ENCODE results near the gene LEKR1.
A peak's percentile ranks its signal among the peaks of the same experiment; 100 is the strongest.

The LEKR1 gene

DNA sequence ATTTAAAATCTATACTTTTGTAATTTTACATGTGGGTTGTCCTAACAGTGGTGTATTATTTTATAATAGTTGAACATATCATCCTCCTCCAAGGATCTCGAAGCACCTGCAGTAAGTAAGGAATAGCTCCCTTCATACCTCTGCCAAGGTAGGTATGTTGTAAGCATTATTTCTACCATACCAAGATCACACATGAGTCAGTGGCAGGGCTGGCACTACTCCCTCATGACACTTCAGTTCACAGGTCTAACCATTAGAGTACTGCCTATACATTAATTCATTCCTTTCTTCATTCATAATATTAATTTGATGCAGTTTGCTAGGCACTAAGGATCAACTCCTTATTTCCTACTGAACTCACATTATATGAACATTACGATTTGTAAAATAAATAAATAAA lies 11.9 kb upstream of the LEKR1 start:
- peaks cover 11% of the 10 kb centered on the region for H3K4me1 ChIP-seq (ENCODE audit: low read length)
- no peak overlapping the region for H3K27ac ChIP-seq (ENCODE audit: low read length)
- no peaks in the 10 kb centered on the region for H3K79me2 ChIP-seq (ENCODE audit: low read length)
- H2AFZ ChIP-seq (ENCODE audit: low read depth, low read length): no peak overlapping the region
- H4K20me1 ChIP-seq (ENCODE audit: insufficient read depth, low read length): no peaks in the 10 kb centered on the region
- no peaks in the 10 kb centered on the region for H3K36me3 ChIP-seq (replicated peaks; ENCODE audit: low read depth, low read length)
- TF ChIP-seq EZH2phosphoT487 (IDR thresholded peaks at IDR 0.05; ENCODE audit: low read depth): no peak
- TF ChIP-seq, protein P1, sequence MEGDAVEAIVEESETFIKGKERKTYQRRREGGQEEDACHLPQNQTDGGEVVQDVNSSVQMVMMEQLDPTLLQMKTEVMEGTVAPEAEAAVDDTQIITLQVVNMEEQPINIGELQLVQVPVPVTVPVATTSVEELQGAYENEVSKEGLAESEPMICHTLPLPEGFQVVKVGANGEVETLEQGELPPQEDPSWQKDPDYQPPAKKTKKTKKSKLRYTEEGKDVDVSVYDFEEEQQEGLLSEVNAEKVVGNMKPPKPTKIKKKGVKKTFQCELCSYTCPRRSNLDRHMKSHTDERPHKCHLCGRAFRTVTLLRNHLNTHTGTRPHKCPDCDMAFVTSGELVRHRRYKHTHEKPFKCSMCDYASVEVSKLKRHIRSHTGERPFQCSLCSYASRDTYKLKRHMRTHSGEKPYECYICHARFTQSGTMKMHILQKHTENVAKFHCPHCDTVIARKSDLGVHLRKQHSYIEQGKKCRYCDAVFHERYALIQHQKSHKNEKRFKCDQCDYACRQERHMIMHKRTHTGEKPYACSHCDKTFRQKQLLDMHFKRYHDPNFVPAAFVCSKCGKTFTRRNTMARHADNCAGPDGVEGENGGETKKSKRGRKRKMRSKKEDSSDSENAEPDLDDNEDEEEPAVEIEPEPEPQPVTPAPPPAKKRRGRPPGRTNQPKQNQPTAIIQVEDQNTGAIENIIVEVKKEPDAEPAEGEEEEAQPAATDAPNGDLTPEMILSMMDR (IDR thresholded peaks at IDR 0.05; ENCODE audit: low read depth, low read length): no peak
- H3K9me3 ChIP-seq (ENCODE audit: insufficient read depth, low read length): no peaks in the 10 kb centered on the region
- H3K4me2 ChIP-seq (ENCODE audit: low read length): no peak overlapping the region
- H3K4me3 ChIP-seq (ENCODE audit: low read length): no peak overlapping the region
- no peaks in the 10 kb centered on the region for H3K27me3 ChIP-seq (ENCODE audit: low read depth, low read length)
- H3K9ac ChIP-seq (ENCODE audit: low read length): no peak overlapping the region

DNA sequence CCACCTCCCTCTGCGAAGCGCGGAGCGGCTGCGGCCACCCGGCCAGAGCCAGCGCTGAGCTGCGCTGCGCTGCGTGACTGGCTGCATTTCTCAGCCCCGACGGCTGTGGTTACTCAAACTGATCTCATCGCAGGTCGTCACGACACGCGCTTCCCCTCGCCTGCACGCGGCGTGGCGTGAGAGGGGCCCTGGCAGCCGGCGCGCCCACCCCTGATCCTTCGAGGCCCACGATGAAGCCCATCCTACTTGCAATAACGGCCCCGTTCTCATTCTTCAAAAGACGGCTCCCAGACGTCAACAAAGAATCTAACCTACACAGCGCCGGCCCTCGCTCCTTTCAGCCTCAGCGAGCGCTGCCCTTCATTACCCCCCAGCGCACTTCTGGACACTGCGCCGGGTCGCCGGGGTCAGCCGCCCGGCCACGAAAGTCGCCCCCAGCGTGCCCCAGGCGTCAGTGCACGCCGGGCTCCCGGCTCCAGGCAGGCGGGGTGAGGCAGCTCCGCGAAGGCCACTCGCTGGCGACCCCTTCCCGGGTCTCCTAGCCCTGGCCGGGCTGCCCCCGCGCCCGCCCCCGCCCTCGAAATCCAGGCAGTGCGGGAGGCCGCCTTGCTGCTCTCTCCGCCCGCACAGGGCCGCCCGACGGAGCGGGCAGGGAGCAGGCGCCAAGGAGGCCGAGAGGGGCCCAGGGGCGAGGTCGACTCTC lies 9.9 kb upstream of the LEKR1 start:
- H3K4me2 ChIP-seq (ENCODE audit: low read length): peak overlapping the region; percentile 75
- H4K20me1 ChIP-seq (ENCODE audit: insufficient read depth, low read length): no peaks in the 10 kb centered on the region
- H3K4me3 ChIP-seq (ENCODE audit: low read length): peak overlapping the region; percentile 75
- no peaks in the 10 kb centered on the region for H3K79me2 ChIP-seq (ENCODE audit: low read length)
- H3K27me3 ChIP-seq (ENCODE audit: low read depth, low read length): no peaks in the 10 kb centered on the region
- peak overlapping the region; percentile 97 for H2AFZ ChIP-seq (ENCODE audit: low read depth, low read length)
- peaks cover 11% of the 10 kb centered on the region for H3K4me1 ChIP-seq (ENCODE audit: low read length)
- H3K9me3 ChIP-seq (ENCODE audit: insufficient read depth, low read length): no peaks in the 10 kb centered on the region
- H3K36me3 ChIP-seq (replicated peaks; ENCODE audit: low read depth, low read length): no peaks in the 10 kb centered on the region
- H3K27ac ChIP-seq (ENCODE audit: low read length): no peak overlapping the region
- no peak overlapping the region for H3K9ac ChIP-seq (ENCODE audit: low read length)
- TF ChIP-seq, protein P1 (IDR thresholded peaks at IDR 0.05; ENCODE audit: low read depth, low read length): no peak
- TF ChIP-seq EZH2phosphoT487 (IDR thresholded peaks at IDR 0.05; ENCODE audit: low read depth): no peak

DNA sequence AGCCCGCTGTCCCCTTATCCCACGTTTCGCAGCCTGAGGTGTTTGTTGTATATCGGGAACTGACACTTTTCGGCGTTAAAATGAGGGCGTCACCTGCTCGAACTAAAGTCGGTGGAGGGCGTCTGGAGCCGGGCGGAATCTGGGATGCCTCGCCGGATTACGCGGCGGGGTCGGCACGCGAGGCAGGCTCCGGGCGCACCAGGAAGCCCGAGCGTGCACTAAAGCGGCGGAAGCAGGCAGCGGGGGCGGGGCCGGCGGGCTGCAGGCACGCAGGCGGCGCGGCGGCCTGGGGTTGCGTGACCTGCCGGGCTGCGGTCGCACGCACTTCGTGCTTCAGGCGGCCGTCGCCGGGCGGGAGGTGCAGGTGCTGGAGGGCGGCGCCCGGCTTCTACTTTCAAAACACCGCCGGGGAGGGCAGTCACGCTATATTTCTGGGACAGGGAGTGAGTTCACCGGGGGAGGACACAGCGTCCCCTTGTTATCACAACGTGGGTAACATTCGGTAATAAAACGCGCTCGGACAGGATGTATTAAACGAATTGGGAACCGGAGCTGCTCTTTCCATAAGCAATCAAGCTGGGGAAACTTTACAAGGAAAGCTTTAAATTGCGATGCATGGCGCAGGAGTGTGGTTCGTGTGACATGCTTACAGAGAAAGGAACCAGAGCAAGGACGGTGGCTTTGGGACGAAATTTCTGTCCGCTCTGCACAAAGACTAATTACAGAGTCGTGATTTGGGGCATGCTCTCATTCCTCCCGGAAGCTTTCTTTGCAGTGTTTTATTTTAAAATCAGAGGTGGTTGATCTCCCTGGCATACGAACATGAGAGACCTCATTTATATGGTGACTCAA lies 9.1 kb upstream of the LEKR1 start:
- Histone ChIP-seq H3K27ac (ENCODE audit: low read length) (peak overlapping the region; percentile 26; the same call in 1 of the 2 replicates), H3K9ac (ENCODE audit: low read length) (peak overlapping the region; percentile 69), H2AFZ (ENCODE audit: low read depth, low read length) (peak overlapping the region; percentile 97), H4K20me1 (ENCODE audit: insufficient read depth, low read length) (no peaks in the 10 kb centered on the region), H3K4me3 (ENCODE audit: low read length) (peak overlapping the region; percentile 75), H3K9me3 (ENCODE audit: insufficient read depth, low read length) (no peaks in the 10 kb centered on the region), H3K36me3 (replicated peaks; ENCODE audit: low read depth, low read length) (no peaks in the 10 kb centered on the region), H3K4me1 (ENCODE audit: low read length) (peaks cover 11% of the 10 kb centered on the region), H3K79me2 (ENCODE audit: low read length) (no peaks in the 10 kb centered on the region), H3K4me2 (ENCODE audit: low read length) (peak overlapping the region; percentile 75), H3K27me3 (ENCODE audit: low read depth, low read length) (no peaks in the 10 kb centered on the region)
- TF ChIP-seq EZH2phosphoT487 (IDR thresholded peaks at IDR 0.05; ENCODE audit: low read depth): no peak
- TF ChIP-seq, protein P1 (IDR thresholded peaks at IDR 0.05; ENCODE audit: low read depth, low read length): no peak

DNA sequence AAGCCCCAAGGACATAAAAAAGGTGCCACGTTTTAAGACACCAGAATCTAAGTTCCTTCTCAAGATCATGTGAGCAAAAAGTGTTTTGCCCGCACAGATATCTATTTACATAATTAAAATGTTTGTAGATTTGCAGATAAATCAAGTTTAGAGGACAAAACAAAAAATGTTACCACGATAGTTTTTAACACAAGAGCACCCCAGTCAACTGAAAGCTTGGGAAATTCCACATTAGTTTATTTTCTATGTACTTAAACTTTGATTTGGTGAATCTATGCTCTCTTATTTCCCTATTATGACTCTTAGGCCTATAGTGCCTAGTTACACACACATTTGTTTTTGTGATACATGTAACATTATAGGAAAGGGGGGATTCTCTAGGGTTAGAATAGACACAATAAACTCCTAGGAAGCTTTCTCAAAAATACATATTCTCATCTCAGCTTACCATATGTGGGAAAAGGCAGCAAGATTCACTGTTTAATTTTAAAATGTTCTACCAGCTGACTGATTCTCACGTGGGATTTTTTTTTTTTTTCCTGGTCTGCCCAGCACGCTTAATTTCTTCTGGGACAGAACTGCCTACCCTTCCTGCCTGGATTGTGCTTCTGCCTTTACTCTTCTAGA lies 8.4 kb upstream of the LEKR1 start:
- Histone ChIP-seq H2AFZ (ENCODE audit: low read depth, low read length) (peak overlapping the region; percentile 97), H3K27ac (ENCODE audit: low read length) (peak overlapping the region; percentile 26; the same call in 1 of the 2 replicates), H3K9ac (ENCODE audit: low read length) (peak overlapping the region; percentile 69), H3K36me3 (replicated peaks; ENCODE audit: low read depth, low read length) (no peaks in the 10 kb centered on the region), H3K4me1 (ENCODE audit: low read length) (peaks cover 11% of the 10 kb centered on the region), H4K20me1 (ENCODE audit: insufficient read depth, low read length) (no peaks in the 10 kb centered on the region), H3K27me3 (ENCODE audit: low read depth, low read length) (no peaks in the 10 kb centered on the region), H3K79me2 (ENCODE audit: low read length) (no peaks in the 10 kb centered on the region), H3K9me3 (ENCODE audit: insufficient read depth, low read length) (no peaks in the 10 kb centered on the region), H3K4me2 (ENCODE audit: low read length) (peak overlapping the region; percentile 75), H3K4me3 (ENCODE audit: low read length) (peak overlapping the region; percentile 75)
- TF ChIP-seq EZH2phosphoT487 (IDR thresholded peaks at IDR 0.05; ENCODE audit: low read depth): no peak
- TF ChIP-seq, protein P1 (IDR thresholded peaks at IDR 0.05; ENCODE audit: low read depth, low read length): no peak

Data from OCI-LY3 (cell line).